Mammary epithelial cell (primary cell): Measurements from ENCODE around the gene SRGAP3.

Experiments used
- EZH2 ChIP-seq: IDR thresholded peaks from 2 replicates; pipeline ENCODE4 v1.6.1; 2012; ENCODE audit warnings: low read length, inconsistent platforms, borderline replicate concordance
- TF ChIP-seq, protein P1 (sequence below), 2 donors: IDR thresholded peaks in 1 of 2; conservative IDR thresholded peaks in 1 of 2; 2 replicates each; pipeline ENCODE4 v1.5.1; 2011 to 2012; ENCODE audit warnings: inconsistent platforms in 2 of 2, low read length in 2 of 2, mild to moderate bottlenecking in 2 of 2, control low read depth in 1 of 2, low read depth in 1 of 2; ENCODE audit not compliant: insufficient read depth in 1 of 2; ENCODE audit errors: extremely low read depth in 1 of 2

- TF ChIP-seq, protein P1, sequence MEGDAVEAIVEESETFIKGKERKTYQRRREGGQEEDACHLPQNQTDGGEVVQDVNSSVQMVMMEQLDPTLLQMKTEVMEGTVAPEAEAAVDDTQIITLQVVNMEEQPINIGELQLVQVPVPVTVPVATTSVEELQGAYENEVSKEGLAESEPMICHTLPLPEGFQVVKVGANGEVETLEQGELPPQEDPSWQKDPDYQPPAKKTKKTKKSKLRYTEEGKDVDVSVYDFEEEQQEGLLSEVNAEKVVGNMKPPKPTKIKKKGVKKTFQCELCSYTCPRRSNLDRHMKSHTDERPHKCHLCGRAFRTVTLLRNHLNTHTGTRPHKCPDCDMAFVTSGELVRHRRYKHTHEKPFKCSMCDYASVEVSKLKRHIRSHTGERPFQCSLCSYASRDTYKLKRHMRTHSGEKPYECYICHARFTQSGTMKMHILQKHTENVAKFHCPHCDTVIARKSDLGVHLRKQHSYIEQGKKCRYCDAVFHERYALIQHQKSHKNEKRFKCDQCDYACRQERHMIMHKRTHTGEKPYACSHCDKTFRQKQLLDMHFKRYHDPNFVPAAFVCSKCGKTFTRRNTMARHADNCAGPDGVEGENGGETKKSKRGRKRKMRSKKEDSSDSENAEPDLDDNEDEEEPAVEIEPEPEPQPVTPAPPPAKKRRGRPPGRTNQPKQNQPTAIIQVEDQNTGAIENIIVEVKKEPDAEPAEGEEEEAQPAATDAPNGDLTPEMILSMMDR (conservative IDR thresholded peaks at IDR 0.05 in 1 of 2, IDR thresholded peaks at IDR 0.05 in 1 of 2; ENCODE audit: extremely low read depth in 1 of 2, insufficient read depth in 1 of 2, low read depth in 1 of 2, low read length in 2 of 2) = no peak
- no peak for TF ChIP-seq EZH2
Measured at GRCh38 chr3:9098716-9099675, 150.4 kb downstream of the SRGAP3 start.
